ENCODE data around the gene ANO6.

The ANO6 gene

DNA sequence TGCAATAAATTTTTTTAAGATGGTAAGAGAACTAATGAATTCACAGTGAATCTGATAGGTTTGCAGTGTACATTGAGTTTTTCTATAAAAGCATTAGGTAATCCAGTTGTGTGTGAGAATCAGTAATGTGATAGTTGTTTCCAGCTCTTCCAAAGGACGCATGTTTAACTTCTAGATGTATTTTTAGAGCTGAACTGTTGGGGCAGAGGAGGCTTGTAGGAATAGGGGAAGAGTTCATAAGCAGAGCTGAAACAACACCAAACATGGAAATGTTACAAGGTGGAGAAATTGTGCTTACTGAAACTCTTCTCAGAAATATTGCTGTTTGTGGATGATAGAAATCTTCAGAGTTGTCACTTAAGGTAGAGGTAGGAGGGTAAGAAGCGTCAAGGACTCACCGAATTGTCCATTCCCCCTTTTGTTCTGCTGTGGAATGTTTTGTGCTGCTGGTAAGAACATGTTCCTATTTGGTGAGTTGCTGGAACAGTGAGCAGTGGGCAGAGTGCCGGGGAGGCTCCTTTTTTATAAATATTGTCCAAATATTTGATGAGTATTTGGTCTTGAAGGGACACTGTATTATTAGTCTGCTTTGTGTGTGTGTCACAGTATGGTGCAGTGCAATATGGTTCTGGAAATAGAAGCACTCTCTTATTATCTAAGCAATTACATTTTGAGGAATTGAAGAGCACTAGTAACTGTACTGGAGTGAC lies 76.7 kb downstream of the ANO6 start:
- no peak overlapping the region for H3K9ac ChIP-seq (ENCODE audit: low read length)
- H3K4me1 ChIP-seq (ENCODE audit: control insufficient read depth, insufficient read depth, low read length): no peaks in the 10 kb centered on the region
- no peaks in the 10 kb centered on the region for H3K27me3 ChIP-seq (ENCODE audit: control insufficient read depth, insufficient read depth, low read length)
- H3K4me3 ChIP-seq (ENCODE audit: low read length): no peak overlapping the region
- H3K9me3 ChIP-seq (ENCODE audit: control insufficient read depth, low read length): no peaks in the 10 kb centered on the region
- H3K36me3 ChIP-seq (ENCODE audit: control insufficient read depth, insufficient read depth, low read length): no peaks in the 10 kb centered on the region

DNA sequence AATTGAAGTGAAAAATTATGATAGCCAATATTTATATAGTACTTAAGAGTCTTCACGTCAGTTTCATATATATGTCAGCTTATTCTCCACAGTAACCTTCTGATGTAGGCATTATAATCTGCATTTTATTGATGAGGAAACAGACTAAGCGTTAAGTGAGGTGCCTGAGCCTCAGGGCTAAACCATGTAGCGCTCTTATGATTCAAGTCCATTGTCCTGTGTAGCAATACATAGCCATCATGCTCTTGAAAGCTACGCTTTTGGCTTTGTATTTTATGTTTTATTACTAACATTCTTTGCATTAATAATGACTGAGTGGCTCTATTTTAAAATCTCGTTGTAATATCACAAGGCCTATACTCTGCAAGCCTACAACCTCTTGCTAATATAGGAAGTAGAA lies 79.0 kb downstream of the ANO6 start:
- Histone ChIP-seq H3K9ac (ENCODE audit: low read length) (no peak overlapping the region), H3K4me3 (ENCODE audit: low read length) (no peak overlapping the region), H3K4me1 (ENCODE audit: control insufficient read depth, insufficient read depth, low read length) (peaks cover 5% of the 10 kb centered on the region)

DNA sequence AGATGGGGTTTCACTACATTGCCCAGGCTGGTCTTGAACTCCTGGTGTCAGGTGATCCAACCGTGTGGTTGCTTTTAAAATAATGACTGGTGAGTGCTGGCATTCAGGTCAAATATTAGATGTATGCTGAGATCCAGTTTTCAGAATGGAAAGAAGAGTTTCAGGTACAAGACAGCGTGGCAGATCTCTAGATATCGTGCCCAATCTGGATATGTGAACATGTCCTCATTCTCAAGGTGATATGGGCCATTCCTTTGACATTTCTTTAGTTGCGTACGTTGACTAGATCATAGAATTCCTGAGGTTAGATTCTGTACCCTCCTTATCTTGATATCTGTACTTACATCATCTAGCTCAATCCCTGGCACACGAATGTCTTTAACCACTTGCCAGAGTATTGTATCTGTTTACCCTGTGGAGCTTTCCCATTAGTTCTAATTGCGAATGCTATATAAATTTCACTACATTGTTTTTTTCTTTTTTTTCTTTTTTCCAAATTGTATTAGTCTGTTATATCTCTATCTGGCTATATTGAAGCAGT lies 80.2 kb downstream of the ANO6 start:
- Histone ChIP-seq H3K9ac (ENCODE audit: low read length) (no peak overlapping the region), H3K36me3 (ENCODE audit: control insufficient read depth, insufficient read depth, low read length) (no peaks in the 10 kb centered on the region), H3K27me3 (ENCODE audit: control insufficient read depth, insufficient read depth, low read length) (no peaks in the 10 kb centered on the region), H3K4me1 (ENCODE audit: control insufficient read depth, insufficient read depth, low read length) (peaks cover 5% of the 10 kb centered on the region), H3K4me3 (ENCODE audit: low read length) (no peak overlapping the region), H3K9me3 (ENCODE audit: control insufficient read depth, low read length) (no peaks in the 10 kb centered on the region)

More for the DNA sequence above, 79.0 kb downstream of the ANO6 start:
- H3K27me3 ChIP-seq (ENCODE audit: control insufficient read depth, insufficient read depth, low read length): no peaks in the 10 kb centered on the region
- H3K9me3 ChIP-seq (ENCODE audit: control insufficient read depth, low read length): no peaks in the 10 kb centered on the region
- no peaks in the 10 kb centered on the region for H3K36me3 ChIP-seq (ENCODE audit: control insufficient read depth, insufficient read depth, low read length)

DNA sequence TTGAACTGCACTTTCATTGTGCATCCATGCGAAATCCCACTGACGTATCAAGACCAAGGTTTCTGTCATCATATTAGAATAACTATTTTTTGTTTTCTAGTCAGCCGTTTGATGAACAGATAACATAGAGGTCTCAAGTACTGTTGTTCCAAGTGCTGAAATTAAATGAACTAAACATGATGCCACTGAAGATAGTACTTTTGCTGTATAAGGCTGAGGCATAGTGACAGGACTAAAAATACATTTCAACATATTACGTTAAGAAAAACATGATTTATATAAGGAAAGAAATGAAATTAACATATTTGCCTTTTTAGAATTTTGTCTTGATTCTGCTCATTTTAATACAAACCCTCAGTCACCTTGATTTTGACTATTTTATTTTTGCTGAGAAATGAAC lies 82.2 kb downstream of the ANO6 start:
- Histone ChIP-seq H3K36me3 (ENCODE audit: control insufficient read depth, insufficient read depth, low read length) (no peaks in the 10 kb centered on the region), H3K4me3 (ENCODE audit: low read length) (no peak overlapping the region), H3K9me3 (ENCODE audit: control insufficient read depth, low read length) (no peaks in the 10 kb centered on the region), H3K9ac (ENCODE audit: low read length) (no peak overlapping the region), H3K4me1 (ENCODE audit: control insufficient read depth, insufficient read depth, low read length) (peaks cover 5% of the 10 kb centered on the region), H3K27me3 (ENCODE audit: control insufficient read depth, insufficient read depth, low read length) (no peaks in the 10 kb centered on the region)

- Histone ChIP-seq H3K36me3 (ENCODE audit: control insufficient read depth, insufficient read depth, low read length) (no peaks in the 10 kb centered on the region), H3K9me3 (ENCODE audit: control insufficient read depth, low read length) (no peaks in the 10 kb centered on the region), H3K4me3 (ENCODE audit: low read length) (no peak overlapping the region), H3K9ac (ENCODE audit: low read length) (no peak overlapping the region), H3K4me1 (ENCODE audit: control insufficient read depth, insufficient read depth, low read length) (peaks cover 11% of the 10 kb centered on the region), H3K27me3 (ENCODE audit: control insufficient read depth, insufficient read depth, low read length) (no peaks in the 10 kb centered on the region)
These were observed 83.1 kb downstream of the ANO6 start for GRCh38 chr12:45298721-45299692.

- no peak overlapping the region for H3K4me3 ChIP-seq (ENCODE audit: low read length)
- no peaks in the 10 kb centered on the region for H3K27me3 ChIP-seq (ENCODE audit: control insufficient read depth, insufficient read depth, low read length)
- H3K9me3 ChIP-seq (ENCODE audit: control insufficient read depth, low read length): no peaks in the 10 kb centered on the region
- H3K4me1 ChIP-seq (ENCODE audit: control insufficient read depth, insufficient read depth, low read length): peaks cover 13% of the 10 kb centered on the region
- H3K36me3 ChIP-seq (ENCODE audit: control insufficient read depth, insufficient read depth, low read length): no peaks in the 10 kb centered on the region
- no peak overlapping the region for H3K9ac ChIP-seq (ENCODE audit: low read length)
These were observed 86.9 kb downstream of the ANO6 start for GRCh38 chr12:45302621-45303369.

- Histone ChIP-seq H3K4me3 (ENCODE audit: low read length) (no peak overlapping the region), H3K9ac (ENCODE audit: low read length) (no peak overlapping the region), H3K9me3 (ENCODE audit: control insufficient read depth, low read length) (no peaks in the 10 kb centered on the region), H3K4me1 (ENCODE audit: control insufficient read depth, insufficient read depth, low read length) (peaks cover 12% of the 10 kb centered on the region), H3K27me3 (ENCODE audit: control insufficient read depth, insufficient read depth, low read length) (no peaks in the 10 kb centered on the region), H3K36me3 (ENCODE audit: control insufficient read depth, insufficient read depth, low read length) (no peaks in the 10 kb centered on the region)
These were observed 88.0 kb downstream of the ANO6 start for GRCh38 chr12:45303945-45304344.

GRCh38 chr12:45304514-45305178 lies 88.8 kb downstream of the ANO6 start:
- Histone ChIP-seq H3K4me1 (ENCODE audit: control insufficient read depth, insufficient read depth, low read length) (peaks cover 8% of the 10 kb centered on the region), H3K9ac (ENCODE audit: low read length) (no peak overlapping the region)

GRCh38 chr12:45305907-45306306 lies 90.0 kb downstream of the ANO6 start:
- Histone ChIP-seq H3K4me1 (ENCODE audit: control insufficient read depth, insufficient read depth, low read length) (peaks cover 8% of the 10 kb centered on the region), H3K9ac (ENCODE audit: low read length) (no peak overlapping the region), H3K4me3 (ENCODE audit: low read length) (no peak overlapping the region), H3K9me3 (ENCODE audit: control insufficient read depth, low read length) (no peaks in the 10 kb centered on the region), H3K27me3 (ENCODE audit: control insufficient read depth, insufficient read depth, low read length) (no peaks in the 10 kb centered on the region), H3K36me3 (ENCODE audit: control insufficient read depth, insufficient read depth, low read length) (no peaks in the 10 kb centered on the region)

More at GRCh38 chr12:45304514-45305178, 88.8 kb downstream of the ANO6 start:
- H3K36me3 ChIP-seq (ENCODE audit: control insufficient read depth, insufficient read depth, low read length): no peaks in the 10 kb centered on the region
- H3K9me3 ChIP-seq (ENCODE audit: control insufficient read depth, low read length): no peaks in the 10 kb centered on the region
- H3K4me3 ChIP-seq (ENCODE audit: low read length): no peak overlapping the region
- no peaks in the 10 kb centered on the region for H3K27me3 ChIP-seq (ENCODE audit: control insufficient read depth, insufficient read depth, low read length)

DNA sequence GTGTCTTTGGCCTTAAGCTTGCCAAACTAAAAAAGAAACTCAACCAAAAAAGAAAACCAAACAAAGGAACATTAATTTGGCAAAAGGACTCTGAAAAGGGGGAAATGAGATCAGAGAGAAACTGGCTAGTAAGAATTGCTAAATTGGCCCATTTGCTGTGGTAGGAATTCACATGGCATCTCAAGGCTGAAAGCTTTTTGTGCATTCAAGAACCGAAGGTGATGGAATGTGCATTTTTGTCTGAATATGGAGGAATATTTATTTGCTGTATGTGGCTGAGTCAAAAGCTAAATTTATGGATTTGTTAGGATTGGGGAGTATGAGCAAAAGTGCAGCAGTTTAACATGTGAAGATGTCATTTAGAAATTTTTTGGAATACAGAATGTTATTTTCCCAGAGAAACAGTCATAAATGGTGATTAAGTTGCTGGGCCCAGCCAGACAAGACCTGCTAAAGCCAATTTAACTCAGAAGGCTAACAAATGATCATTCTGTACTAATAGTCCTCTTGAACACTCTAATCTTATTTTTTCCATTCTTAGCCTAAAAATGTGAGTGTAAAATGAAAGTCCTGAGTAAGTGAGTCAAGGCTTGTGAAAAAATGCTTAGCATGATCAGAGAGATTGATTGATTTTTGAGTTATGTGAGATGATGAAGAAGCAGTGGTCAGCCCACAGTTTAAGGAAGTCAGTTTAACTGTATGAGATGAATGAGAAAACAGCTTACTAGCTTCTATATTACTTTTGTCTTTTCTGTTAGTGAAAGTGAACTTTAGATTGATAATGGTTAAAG lies 94.1 kb downstream of the ANO6 start:
- Histone ChIP-seq H3K9me3 (ENCODE audit: control insufficient read depth, low read length) (no peaks in the 10 kb centered on the region), H3K36me3 (ENCODE audit: control insufficient read depth, insufficient read depth, low read length) (no peaks in the 10 kb centered on the region), H3K4me3 (ENCODE audit: low read length) (no peak overlapping the region), H3K4me1 (ENCODE audit: control insufficient read depth, insufficient read depth, low read length) (no peaks in the 10 kb centered on the region), H3K27me3 (ENCODE audit: control insufficient read depth, insufficient read depth, low read length) (no peaks in the 10 kb centered on the region), H3K9ac (ENCODE audit: low read length) (no peak overlapping the region)

GRCh38 chr12:45310627-45310968 lies 94.7 kb downstream of the ANO6 start:
- no peaks in the 10 kb centered on the region for H3K9me3 ChIP-seq (ENCODE audit: control insufficient read depth, low read length)
- H3K4me3 ChIP-seq (ENCODE audit: low read length): no peak overlapping the region
- no peaks in the 10 kb centered on the region for H3K27me3 ChIP-seq (ENCODE audit: control insufficient read depth, insufficient read depth, low read length)
- H3K4me1 ChIP-seq (ENCODE audit: control insufficient read depth, insufficient read depth, low read length): no peaks in the 10 kb centered on the region
- no peaks in the 10 kb centered on the region for H3K36me3 ChIP-seq (ENCODE audit: control insufficient read depth, insufficient read depth, low read length)
- H3K9ac ChIP-seq (ENCODE audit: low read length): no peak overlapping the region

Data from mucosa of stomach (tissue), 1 donor.